ENCODE data around the gene EPHA5.

EPHA5 gene

DNA sequence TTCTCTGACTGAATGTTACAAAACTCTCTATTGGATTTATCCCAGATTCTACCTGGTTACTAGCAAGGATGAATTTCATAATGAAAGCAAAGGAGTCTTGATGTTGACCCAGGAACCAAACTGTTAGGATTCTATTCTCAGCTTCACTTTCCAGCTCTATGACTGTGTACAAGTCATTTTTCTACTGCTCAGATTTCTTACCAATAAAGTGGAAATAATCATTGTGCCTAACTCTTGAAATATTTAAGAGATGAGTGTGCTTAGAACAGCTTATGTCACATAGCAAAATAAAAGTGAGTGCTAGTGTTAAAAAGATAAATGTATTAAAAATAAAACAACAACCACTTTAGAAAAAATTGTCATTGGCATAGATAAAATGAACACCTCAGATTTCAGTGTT, 45.6 kb downstream of the EPHA5 start:
- no peak for DNase-seq (ENCODE audit: low read depth in 2 of 2)

DNA sequence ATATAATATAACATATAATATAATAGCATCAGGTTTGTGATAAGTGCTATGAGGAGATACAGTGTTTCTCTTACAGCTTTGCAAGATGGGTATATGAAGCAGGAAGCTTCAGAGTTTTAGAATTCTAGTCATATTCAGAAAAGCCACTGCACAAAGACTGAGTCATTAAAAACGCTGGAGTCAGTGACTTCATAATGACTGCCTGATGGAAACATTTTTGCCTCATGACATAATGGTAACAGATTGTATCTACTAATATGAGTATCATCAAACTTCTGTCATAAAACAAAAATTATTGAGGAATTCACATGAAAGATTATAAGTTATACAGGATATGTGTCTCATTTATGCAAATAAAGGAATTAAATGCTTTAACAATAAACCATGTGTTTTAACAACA, 46.8 kb downstream of the EPHA5 start:
- DNase-seq (ENCODE audit: low read depth in 2 of 2), result no peak

DNA sequence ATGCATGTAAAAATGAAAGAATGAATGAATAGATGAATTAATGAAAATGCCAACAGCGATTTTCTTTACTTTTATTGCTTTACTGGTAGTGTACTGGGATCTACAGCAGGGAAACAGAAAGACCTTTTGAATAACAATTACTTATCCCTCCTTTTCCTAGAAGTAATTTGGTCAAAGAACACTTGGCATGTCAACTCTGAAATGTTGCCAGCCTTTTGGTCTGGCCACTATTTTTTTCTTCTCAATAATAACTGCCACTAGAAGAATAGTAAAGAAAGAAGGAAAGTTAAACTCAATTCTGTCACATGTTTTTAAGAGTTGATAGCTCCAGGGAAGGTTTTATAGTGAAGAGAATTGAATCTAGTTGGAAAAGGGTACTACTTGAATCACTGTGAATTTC, 52.9 kb downstream of the EPHA5 start:
- no peak for DNase-seq (ENCODE audit: low read depth in 2 of 2)

DNA sequence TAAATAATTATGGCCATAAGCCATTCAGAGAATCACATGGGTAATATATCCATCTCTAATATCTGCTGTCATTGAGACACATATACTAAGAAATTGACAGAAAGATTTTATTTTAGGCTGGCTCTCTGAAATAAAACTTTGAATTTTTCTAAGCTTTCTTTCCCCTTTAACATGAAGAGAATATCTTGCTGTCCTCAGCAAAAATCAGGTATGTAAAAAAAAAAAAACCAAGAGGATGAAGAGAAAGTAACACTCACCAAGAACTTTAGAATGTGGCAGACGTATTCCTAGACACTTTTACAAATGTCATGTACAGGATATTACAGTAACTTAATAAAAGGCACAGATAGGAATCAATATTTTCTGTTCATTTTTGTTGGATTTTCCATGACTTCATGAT, 65.8 kb downstream of the EPHA5 start:
- no peak for DNase-seq (ENCODE audit: low read depth in 2 of 2)

DNA sequence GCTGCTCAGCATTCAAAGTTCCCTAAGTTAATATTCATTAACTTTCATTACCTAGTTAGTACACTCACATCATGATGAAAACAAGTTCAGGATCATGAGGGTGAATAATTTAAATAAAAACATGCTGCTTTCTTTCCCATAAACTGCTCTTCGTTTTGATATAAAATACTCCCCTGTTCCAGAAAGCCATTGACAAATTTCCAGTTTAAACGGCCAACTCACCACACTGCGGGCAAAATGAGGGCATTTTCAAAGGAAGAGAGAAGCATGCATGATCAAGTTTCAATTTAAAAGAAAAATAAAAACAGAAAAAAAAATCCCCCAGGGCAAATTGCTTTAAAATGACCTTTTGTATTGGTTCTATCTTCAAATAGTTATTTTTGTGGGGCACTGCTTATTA, 69.6 kb downstream of the EPHA5 start:
- no peak for DNase-seq (ENCODE audit: low read depth in 2 of 2)

DNA sequence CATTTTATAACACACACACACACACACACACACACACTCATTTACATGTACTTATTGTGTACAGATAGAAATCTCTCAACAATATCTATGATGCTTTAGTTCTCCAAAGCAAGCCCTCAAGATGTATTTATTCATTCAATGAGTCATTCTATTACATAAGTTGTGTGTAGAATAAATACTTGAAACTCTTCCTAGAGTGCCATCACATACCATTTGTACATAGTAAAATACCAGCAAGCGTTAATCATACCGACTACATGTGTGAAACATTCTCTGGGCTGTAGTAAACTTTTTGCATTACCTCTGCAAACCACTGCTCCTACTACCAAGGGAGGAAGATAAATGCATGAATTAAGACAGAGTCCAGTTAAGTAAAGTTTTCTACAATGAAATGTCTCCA, 70.9 kb downstream of the EPHA5 start:
- no peak for DNase-seq (ENCODE audit: low read depth in 2 of 2)

DNA sequence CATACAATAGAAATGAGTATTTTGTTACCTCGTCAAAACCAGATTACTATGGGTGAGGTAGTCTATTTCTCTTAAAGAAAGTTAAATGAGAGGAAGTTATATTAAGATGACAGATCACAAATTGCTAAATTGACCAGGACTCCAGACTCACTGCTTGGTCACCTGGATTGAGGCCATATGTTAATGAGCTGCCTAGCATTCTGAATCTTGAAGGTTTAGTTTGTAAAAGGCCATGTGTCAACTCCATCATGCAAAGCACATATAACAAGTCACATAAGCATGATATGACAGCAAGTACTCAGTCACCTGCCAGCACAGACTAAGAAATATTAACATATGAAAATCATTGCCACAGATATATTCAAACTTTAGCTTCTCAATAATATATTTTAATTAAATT, 72.6 kb downstream of the EPHA5 start:
- no peak for DNase-seq (ENCODE audit: low read depth in 2 of 2)

DNA sequence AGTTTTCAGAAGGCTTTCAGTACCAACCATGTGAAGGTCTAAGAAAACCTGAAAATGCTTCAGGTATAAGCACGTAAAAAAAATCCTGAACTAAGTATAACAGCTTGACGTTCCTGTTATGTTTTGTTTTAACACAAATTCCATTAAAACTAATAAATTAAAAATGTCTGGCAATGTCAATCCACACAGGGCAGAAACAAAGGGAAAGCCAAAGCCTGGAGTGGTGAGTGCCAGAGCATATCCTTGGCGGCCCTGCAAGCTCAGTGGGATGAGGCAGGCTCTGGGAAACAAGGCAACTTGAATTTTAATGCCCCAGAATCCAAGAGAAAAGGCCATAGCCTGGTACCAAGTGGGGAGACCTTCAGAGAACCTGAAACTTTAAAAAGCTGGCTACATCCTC, 78.2 kb downstream of the EPHA5 start:
- no peak for DNase-seq (ENCODE audit: low read depth in 2 of 2)

DNA sequence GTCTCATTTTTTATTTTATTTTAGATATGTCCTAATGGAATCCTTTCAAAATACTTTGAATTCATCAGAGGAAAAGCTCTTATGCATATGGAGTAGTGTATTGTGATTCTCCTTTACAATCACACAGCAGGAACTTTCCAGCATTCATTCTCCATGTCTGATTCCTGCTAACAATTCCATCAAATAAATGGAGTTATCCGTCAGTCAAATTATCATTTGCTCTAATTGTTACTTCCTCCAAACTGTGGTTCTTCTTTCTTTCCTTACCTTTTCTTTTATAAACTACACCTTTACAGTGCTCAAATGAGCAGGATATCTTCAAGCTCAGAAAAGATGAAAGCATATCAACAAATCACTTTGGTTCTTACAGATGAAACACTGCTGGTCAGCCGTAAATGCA, 80.4 kb downstream of the EPHA5 start:
- DNase-seq (ENCODE audit: low read depth in 2 of 2), result no peak

DNA sequence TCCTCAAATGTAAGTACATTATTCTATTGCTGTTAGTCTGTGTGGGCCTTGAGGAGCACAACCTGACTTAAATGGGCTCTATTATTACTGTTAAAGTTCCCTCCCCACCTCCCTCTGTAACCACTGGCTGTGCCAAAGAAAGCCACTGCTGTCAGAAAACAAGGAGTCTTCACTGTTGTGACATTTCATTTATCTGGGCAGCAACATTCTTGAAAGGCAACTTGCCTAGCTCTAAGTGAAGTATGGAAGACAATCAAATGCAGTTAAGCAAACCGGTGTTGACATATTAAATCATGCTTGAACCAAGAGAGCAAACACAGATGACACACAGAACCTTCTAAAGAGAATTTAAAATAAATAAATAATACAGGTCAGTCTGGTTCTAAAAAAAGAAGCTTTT, 81.0 kb downstream of the EPHA5 start:
- DNase-seq (ENCODE audit: low read depth in 2 of 2), result no peak

DNA sequence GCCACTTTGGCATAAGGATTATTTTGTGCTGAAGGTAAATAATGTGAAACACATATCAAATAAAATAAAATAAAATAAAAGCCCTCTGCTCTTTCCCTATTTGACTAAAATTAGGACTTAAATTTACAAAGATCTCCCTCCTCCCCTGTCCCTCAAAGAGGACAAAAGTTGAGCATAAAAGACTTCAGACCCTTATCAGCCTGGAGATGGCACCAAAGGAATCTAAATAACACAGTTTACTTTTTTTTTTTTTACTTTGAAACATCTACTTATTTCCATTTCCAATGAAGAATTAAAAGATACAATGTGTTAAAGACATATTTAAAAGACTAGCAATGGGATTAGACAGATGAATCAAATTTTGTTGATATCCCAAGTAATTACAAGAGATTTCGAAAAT, 89.7 kb downstream of the EPHA5 start:
- DNase-seq (ENCODE audit: low read depth in 2 of 2), result no peak

DNA sequence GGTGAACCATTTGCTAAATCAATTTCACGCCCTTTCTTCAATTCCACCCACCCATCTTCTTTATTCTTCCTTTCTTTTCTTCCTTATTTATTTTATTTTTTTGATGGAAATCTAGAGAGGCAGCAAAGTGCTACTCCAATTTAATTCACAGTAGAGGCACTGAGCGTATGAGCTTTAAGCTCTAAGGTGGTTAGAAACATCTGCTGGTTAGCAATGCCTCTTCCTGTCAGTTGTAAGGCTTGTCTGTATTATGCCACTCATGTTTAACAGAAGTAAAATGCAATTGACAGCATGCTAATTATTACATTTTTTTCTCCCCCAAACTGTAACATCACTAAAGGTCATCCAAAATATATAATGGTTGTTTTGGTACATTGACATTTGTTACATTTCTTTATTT, 103.8 kb downstream of the EPHA5 start:
- DNase-seq (ENCODE audit: low read depth in 2 of 2), result no peak

DNA sequence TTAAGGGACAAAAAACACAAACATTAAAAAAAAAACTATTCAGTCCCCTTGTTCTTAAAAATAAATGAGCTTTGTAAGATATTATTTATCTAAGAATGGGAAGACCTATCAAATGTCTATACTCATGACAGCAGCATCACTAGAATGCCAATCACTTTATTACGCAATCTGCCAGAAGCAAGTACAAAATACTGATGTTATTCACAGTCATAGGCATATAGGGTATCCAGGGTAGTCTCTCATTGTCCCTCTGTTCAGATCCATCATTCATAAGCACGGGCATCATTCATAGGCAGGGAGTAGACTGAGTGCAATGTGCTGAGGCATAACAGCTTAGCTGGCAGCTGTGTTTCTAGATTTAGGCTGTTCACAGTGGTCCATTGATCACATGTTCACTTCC, 109.1 kb downstream of the EPHA5 start:
- DNase-seq (ENCODE audit: low read depth in 2 of 2), result no peak

DNA sequence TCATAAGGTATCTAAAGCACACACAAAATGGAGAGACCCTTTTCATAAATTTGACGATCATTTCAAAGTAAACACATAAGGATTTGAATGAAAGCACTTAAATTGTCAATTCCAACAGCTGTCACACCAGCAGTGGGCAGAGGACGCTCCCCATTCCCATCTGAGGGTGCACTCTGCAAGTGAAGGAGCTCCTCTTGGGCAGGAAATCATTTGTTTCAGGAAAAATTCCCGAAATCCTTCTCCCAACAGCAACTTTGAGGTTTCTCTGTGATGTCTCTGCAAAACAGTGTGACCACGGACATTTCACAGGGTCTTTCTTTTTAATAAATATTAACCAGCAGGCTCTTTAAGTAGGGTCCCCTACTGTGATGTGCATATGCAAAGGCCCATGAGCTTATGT, 111.0 kb downstream of the EPHA5 start:
- DNase-seq (ENCODE audit: low read depth in 2 of 2), result no peak

DNA sequence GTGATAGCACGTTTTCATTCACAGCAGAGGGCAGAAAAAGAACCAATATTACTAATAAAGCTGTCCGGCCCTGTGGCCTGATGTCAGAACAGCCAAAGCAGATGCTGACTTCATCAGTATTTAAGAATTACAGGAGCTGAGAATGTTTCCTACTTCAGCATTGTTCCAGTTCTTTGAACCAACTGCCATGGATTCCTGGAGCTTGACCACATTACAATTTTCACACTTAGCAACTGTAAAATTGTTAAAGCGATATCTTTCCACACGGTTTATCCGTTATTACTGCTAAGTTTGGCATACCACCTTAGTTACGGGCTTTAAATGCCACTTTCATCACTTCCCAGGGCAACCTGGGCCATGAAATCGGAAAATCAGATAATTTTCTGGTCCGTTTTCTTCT, 118.2 kb downstream of the EPHA5 start:
- no peak for DNase-seq (ENCODE audit: low read depth in 2 of 2)

DNA sequence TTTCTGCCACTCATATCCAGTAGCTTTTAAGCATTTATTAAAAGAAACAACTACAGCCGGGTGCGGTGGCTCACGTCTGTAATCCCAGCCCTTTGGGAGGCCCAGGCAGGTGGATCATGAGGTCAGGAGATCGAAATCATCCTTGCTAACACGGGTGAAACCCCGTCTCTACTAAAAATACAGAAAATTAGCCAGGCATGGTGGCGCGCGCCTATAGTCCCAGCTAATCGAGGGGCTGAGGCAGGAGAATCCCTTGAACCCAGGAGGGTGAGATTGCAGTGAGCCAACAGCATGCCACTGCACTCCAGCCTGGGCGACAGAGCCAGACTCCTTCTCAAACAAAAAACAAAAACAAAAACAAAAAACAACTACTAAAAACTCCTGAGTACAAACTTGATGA, 119.8 kb downstream of the EPHA5 start:
- DNase-seq (ENCODE audit: low read depth in 2 of 2), result no peak

DNA sequence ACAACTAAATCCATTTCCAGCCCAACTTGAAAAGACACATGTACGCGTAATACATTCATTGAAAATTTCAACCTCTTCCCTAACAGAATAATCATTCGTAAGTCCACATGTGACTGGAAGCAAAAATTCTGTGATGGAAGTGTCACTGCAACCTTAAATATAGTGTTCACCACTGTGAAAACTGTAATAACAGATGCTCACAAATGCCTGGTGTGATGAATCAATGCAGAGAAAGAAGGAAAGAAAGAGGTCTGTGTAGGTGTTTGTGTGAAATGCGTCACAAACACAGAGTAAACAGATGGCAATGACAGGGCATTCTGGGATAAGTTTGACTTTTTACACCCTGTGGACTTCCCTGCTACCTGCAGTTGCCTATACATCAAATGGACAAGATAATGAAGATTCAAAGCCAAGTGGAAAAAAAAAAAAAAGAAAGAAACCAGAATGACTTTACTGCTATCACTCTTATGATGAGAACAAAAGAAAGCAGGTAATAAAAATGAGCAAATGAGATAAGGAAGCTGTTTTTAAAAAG, 123.3 kb downstream of the EPHA5 start:
- DNase-seq (ENCODE audit: low read depth in 2 of 2), result no peak

DNA sequence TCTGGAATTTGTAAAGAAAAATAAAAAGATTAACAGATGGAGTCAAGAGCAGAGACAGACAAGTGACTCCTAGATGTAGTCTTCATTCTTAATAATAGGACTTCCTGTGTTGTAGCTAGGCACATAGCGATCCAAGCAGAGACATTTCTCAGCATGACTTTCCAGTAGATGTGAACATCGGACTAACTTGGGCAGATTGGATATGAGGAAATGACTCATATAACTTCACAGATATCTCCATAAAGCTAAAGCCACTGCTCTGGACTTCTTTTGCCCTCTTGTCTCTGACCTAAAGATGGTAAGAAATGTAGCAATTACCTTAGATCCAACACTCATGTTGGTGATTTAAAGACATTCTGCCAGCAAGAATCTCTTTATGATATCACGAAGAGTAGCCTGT, 131.7 kb downstream of the EPHA5 start:
- DNase-seq (ENCODE audit: low read depth in 2 of 2), result no peak

DNA sequence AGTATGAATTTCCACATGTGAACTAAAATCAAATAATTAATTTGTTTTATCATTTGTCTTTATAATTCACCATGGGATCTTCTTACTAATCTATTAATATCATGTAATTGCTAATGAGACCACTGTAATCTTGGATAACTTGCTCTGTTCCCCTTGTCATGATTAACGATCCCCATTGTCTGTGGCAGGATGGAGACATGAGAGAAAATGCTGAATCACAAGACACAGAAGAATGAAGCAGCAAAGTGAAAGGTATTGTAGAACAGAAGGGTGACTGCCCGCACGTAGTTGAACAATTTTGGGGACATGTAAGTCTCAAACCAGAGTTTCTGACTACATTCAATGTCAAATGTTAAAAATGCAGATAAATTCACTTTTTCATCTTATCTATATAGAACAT, 135.2 kb downstream of the EPHA5 start:
- DNase-seq (ENCODE audit: low read depth in 2 of 2), result no peak

DNA sequence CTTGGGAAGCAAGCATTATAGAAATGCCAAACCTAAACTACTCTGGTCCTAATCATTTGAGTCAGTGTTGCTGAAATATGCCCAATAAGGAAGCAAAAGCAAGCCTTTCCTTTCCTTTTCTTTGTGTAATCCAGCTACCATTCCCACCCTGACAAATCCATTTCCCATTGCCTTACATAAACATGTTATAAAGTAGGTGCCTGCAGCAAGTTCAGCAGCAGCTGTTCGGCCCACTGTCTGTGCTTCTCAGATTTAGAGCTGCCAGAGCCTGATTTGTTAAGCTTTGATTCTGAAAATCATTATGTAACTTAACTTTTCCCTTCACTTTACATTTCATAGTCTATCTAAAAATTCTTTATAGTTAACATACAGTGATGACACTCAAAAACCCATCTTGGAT, 148.6 kb downstream of the EPHA5 start:
- DNase-seq (ENCODE audit: low read depth in 2 of 2), result no peak

DNA sequence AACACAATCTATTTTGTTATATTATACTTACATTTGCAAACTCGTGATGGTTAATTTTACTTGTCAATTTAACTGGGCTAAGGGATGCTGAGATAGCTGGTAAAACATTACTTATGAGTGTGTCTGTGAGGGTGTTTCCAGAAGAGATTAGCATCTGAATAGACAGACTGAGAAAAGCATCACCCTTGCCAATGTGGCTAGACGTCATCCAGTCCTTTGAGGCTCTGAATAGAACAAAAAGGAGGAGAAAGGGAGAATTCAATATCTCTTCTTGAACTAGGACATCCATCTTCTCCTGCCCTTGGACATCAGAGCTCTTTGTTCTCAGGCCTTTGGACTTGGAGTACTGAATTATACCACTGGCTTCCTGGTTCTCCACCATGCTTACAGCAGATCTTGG, 154.6 kb downstream of the EPHA5 start:
- no peak for DNase-seq (ENCODE audit: low read depth in 2 of 2)

DNA sequence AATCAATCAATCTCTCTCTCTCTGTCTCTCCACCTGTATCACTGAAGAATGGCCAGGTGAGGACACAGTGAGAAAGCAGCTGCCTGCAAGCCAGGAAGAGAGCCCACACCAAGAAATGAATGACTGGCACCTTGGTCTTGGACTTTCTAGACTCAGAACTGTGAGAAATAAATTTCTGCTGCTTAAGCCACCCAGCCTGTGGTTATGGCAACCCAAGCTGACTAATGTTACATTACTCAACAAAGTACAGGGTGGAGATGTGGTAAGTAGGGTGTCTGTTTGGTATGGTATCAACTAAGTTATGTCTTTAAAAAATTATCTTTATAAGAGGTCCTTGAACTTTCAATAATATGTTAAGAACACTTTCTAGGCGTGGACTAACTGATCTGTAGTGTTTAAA, 159.3 kb downstream of the EPHA5 start:
- no peak for DNase-seq (ENCODE audit: low read depth in 2 of 2)

DNA sequence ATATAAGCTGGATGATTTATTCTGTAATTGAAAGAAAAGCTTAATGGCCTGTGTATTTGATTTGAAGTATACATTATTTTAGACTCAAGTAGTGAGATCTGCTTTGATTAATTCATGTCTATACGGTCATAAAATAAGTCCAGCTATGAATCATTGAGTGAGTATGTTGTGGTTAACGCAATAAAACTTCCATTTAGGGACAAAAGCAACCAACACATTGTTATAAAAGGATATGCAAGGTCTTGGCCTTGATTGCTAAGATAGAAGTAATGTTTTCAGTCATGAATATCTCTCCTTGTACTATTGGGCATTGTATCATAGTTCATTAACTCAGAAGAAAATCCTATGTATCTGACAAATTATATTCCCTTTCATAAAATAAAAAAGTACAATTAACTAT, 162.1 kb downstream of the EPHA5 start:
- no peak for DNase-seq (ENCODE audit: low read depth in 2 of 2)

DNA sequence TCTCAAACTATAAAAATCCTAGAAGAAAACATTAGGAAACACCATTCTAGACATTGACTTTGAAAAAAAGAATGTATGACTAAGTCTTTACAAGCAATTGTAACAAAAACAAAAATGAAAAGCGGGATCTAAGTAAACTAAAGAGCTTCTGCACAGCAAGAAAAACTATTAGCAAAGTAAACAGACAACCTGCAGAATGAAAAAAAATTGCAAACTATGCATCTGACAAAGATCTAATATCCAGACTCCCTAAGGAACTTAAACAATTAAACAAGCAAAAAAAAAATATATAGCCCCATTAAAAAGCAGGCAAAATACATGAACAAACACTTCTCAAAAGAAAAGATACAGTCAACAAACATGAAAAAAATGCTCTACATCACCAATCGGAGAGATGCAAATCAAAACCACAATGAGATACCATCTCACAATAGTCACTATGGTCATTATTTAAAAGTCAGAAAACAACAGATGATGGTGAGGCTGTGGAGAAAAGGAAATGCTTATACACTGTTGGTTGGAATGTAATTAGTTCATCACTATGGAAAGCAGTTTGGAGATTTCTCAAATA, 168.1 kb downstream of the EPHA5 start:
- no peak for DNase-seq (ENCODE audit: low read depth in 2 of 2)

DNA sequence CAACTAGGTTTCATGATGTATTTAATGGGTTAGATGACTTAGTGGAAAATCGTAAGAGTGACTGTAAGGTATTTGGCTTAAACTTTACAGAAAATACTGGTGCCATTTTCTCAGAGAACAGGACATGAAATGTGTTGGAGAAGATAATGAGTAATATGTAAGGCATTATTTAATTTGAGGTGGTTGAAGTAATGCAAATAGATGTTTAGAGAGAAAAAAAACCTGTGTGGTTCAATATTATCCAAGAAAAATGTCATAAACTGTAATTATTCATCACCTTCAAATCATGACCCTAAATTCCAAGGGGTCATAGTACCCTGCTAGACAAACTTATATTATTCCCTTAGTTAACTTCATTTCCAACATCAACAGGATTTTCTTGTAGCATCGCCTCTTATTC, 171.7 kb downstream of the EPHA5 start:
- DNase-seq (ENCODE audit: low read depth in 2 of 2), result no peak
